DOHH2 (cell line): Measurements from ENCODE around the gene SKAP1.
A peak's percentile ranks its signal among the peaks of the same experiment; 100 is the strongest.

Source experiments
- CTCF ChIP-seq: fragments of 200-600 bp; sonication (generic); IDR thresholded peaks from one replicate; pipeline ENCODE4 v1.5.1; 2014; ENCODE audit warnings: antibody characterized with exemption, mild to moderate bottlenecking, low read depth, low read length; ENCODE audit not compliant: poor library complexity, severe bottlenecking
- EZH2phosphoT487 ChIP-seq: fragments of 200-600 bp; sonication (generic); IDR thresholded peaks from 2 replicates; pipeline ENCODE4 v1.6.1; 2017; ENCODE audit warnings: borderline replicate concordance, mild to moderate bottlenecking, antibody characterized with exemption, low read length, moderate library complexity, mixed read lengths

GRCh38 chr17:48134912-48135480 lies 295.0 kb downstream of the SKAP1 start:
- TF ChIP-seq CTCF: peak; percentile 45
- TF ChIP-seq EZH2phosphoT487: no peak
